Duodenal mucosa (tissue), 2 donors: ENCODE results near the gene FIZ1.

Experiments used
- H3K27ac ChIP-seq: one replicate; pipeline ENCODE4 v1.7.0; 2013; ENCODE audit warnings: low read depth, low read length
- H3K27me3 ChIP-seq, 2 donors: one replicate each; pipeline ENCODE4 v1.7.0; 2013; ENCODE audit warnings: low read length in 2 of 2, control low read depth in 1 of 2; ENCODE audit not compliant: insufficient read depth in 2 of 2, control insufficient read depth in 1 of 2
- H3K36me3 ChIP-seq, 2 donors: one replicate each; pipeline ENCODE4 v1.7.0; 2013; ENCODE audit warnings: low read length in 2 of 2, control low read depth in 1 of 2; ENCODE audit not compliant: insufficient read depth in 2 of 2, control insufficient read depth in 1 of 2
- H3K4me1 ChIP-seq, 2 donors: one replicate each; pipeline ENCODE4 v1.7.0; 2013; ENCODE audit warnings: low read length in 2 of 2, control low read depth in 1 of 2; ENCODE audit not compliant: insufficient read depth in 2 of 2, control insufficient read depth in 1 of 2
- H3K4me3 ChIP-seq, 2 donors: one replicate each; pipeline ENCODE4 v1.7.0; 2013; ENCODE audit warnings: low read length in 2 of 2, low read depth in 1 of 2
- H3K9ac ChIP-seq, 2 donors: one replicate each; pipeline ENCODE4 v1.7.0; 2013; ENCODE audit warnings: low read length in 2 of 2, low read depth in 1 of 2
- H3K9me3 ChIP-seq, 2 donors: one replicate each; pipeline ENCODE4 v1.7.0; 2013; ENCODE audit warnings: low read length in 2 of 2, control low read depth in 1 of 2; ENCODE audit not compliant: control insufficient read depth in 1 of 2

FIZ1 gene

GRCh38 chr19:55635856-55636440 lies 36.6 kb upstream of the FIZ1 start:
- no peaks in the 10 kb centered on the region for H3K9me3 ChIP-seq
- no peaks in the 10 kb centered on the region for H3K27me3 ChIP-seq
- peaks cover 14 to 37% of the 10 kb centered on the region in 2 donors for H3K4me1 ChIP-seq
- H3K27ac ChIP-seq = no peak overlapping the region
- H3K4me3 ChIP-seq = peak overlapping the region; percentile 92 to 94
- peak overlapping the region; percentile 90 to 99 for H3K9ac ChIP-seq
- H3K36me3 ChIP-seq = no peaks in the 10 kb centered on the region

DNA sequence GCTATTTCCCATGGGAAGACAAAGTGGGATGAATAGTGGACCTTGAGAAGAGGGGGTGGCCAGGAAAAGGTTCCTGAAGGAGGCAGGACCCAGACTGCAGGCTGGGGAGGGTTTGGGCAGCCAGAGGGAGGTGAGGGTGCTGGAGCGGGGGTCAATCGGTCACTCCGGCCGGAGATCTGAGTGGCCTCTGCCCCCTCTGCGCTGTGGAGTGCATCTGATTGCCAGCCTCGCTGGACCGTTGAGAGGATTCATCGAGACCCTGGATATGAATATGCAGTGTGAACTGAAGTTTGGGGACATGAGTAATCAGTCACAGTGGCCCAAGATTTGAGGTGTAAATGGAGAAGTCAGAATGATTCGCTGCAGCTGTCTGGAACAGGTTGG lies 36.0 kb upstream of the FIZ1 start:
- Histone ChIP-seq H3K9me3 (no peaks in the 10 kb centered on the region), H3K9ac (peak overlapping the region; percentile 90 to 99), H3K36me3 (no peaks in the 10 kb centered on the region), H3K27me3 (no peaks in the 10 kb centered on the region), H3K4me3 (peak overlapping the region; percentile 92 to 94), H3K27ac (peak overlapping the region; percentile 80), H3K4me1 (peaks cover 14 to 34% of the 10 kb centered on the region in 2 donors)

GRCh38 chr19:55633861-55634260 lies 34.5 kb upstream of the FIZ1 start:
- Histone ChIP-seq H3K4me3 (no peak overlapping the region), H3K27ac (no peak overlapping the region), H3K9ac (no peak overlapping the region), H3K4me1 (peaks cover 14 to 26% of the 10 kb centered on the region in 2 donors), H3K36me3 (no peaks in the 10 kb centered on the region), H3K9me3 (no peaks in the 10 kb centered on the region), H3K27me3 (no peaks in the 10 kb centered on the region)

GRCh38 chr19:55632463-55632834 lies 33.1 kb upstream of the FIZ1 start:
- H3K4me1 ChIP-seq = peaks cover 14 to 26% of the 10 kb centered on the region in 2 donors
- no peak overlapping the region for H3K9ac ChIP-seq
- H3K9me3 ChIP-seq = no peaks in the 10 kb centered on the region
- H3K27me3 ChIP-seq = no peaks in the 10 kb centered on the region
- no peaks in the 10 kb centered on the region for H3K36me3 ChIP-seq
- no peak overlapping the region for H3K4me3 ChIP-seq
- H3K27ac ChIP-seq = no peak overlapping the region

- Histone ChIP-seq H3K9me3 (no peaks in the 10 kb centered on the region), H3K27ac (peak overlapping the region; percentile 10), H3K36me3 (peaks cover 0 to under 1% of the 10 kb centered on the region in 2 donors), H3K27me3 (no peaks in the 10 kb centered on the region), H3K9ac (peak overlapping the region in 1 of 2 donors; percentile 47), H3K4me3 (no peak overlapping the region), H3K4me1 (peaks cover 14 to 19% of the 10 kb centered on the region in 2 donors)
Observed at GRCh38 chr19:55626350-55626749, 27.0 kb upstream of the FIZ1 start.

DNA sequence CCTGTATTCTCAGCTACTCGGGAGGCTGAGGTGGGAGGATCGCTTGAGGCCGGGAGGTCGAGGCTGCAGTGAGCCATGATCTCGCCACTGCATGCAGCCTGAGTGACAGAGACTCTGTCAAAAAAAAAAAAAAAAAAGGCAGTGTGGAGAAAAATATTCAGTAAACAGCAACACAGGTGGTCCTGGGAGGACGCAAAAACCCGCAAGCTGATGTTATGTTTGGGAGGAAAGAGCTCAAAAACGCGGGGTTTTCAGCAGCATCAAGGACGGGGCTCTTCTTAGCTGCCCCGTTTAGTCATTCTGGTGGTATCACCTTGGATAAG lies 25.6 kb upstream of the FIZ1 start:
- H3K4me3 ChIP-seq = peak overlapping the region; percentile 62 to 64
- H3K36me3 ChIP-seq = peaks cover 0 to 9% of the 10 kb centered on the region in 2 donors
- H3K9ac ChIP-seq = peak overlapping the region; percentile 59 to 69
- H3K4me1 ChIP-seq = peaks cover 14 to 19% of the 10 kb centered on the region in 2 donors
- H3K27ac ChIP-seq = no peak overlapping the region
- H3K9me3 ChIP-seq = no peaks in the 10 kb centered on the region
- H3K27me3 ChIP-seq = no peaks in the 10 kb centered on the region

- no peaks in the 10 kb centered on the region for H3K9me3 ChIP-seq
- H3K9ac ChIP-seq = peak within 1 kb of the TSS; percentile 59 to 69
- peak within 1 kb of the TSS; percentile 62 to 64 for H3K4me3 ChIP-seq
- H3K4me1 ChIP-seq = peaks cover 14 to 19% of the 10 kb centered on the region in 2 donors
- peaks cover 0 to 9% of the 10 kb centered on the region in 2 donors for H3K36me3 ChIP-seq
- H3K27ac ChIP-seq = peak within 1 kb of the TSS; percentile 99
- no peaks in the 10 kb centered on the region for H3K27me3 ChIP-seq
Observed at GRCh38 chr19:55624109-55625003, 25.0 kb upstream of the FIZ1 start, which contains the start of gene ZNF784. Gene ZNF784 (minus strand): TSS chr19:55624566. CDS start chr19:55624561, 5 bp downstream.

- Histone ChIP-seq H3K9ac (peak overlapping the region in 1 of 2 donors; percentile 59), H3K36me3 (peaks cover 0 to 9% of the 10 kb centered on the region in 2 donors), H3K4me3 (peak overlapping the region; percentile 10 to 52), H3K27ac (no peak overlapping the region), H3K27me3 (no peaks in the 10 kb centered on the region), H3K9me3 (no peaks in the 10 kb centered on the region), H3K4me1 (peaks cover 14 to 19% of the 10 kb centered on the region in 2 donors)
Observed at GRCh38 chr19:55623561-55623960, 24.2 kb upstream of the FIZ1 start.

- H3K4me1 ChIP-seq = peaks cover 14 to 19% of the 10 kb centered on the region in 2 donors
- no peak overlapping the region for H3K9ac ChIP-seq
- no peak overlapping the region for H3K27ac ChIP-seq
- no peaks in the 10 kb centered on the region for H3K9me3 ChIP-seq
- peaks cover 0 to 9% of the 10 kb centered on the region in 2 donors for H3K36me3 ChIP-seq
- no peak overlapping the region for H3K4me3 ChIP-seq
- H3K27me3 ChIP-seq = no peaks in the 10 kb centered on the region
Observed at GRCh38 chr19:55623130-55623529, 23.8 kb upstream of the FIZ1 start.

DNA sequence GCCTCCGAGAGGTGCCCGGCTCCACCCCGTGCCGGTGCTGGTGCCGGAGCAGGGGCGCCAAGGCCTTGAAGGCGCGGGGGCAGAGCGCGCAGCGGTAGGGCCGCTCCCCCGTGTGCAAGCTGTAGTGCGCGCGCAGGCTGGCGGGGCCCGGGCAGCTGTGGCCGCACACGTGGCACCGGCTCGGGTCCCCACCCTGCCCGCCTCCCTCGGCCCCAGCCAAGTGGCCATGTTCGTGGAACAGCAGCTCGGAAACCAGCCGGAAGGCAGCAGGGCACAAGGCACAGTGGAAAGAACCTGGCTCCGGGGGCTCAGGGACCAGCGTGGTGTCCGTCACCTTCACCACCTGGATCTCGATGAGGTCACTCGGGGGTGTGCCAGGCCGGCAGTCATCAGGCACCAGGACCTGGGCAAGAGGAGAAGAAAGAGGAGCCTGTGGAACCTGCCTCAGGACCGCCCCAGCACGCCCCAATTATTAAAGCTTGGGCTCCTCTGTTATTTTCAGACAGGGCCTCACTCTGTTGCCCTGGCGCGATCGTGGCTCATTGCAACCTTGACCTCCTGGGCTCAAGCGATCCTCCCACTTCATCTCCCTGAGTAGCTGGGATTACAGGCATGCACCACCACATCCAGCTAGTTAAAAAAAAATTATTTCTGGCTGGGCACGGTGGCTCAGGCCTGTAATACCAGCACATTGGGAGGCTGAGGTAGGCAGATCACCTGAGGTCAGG lies 23.1 kb upstream of the FIZ1 start:
- no peak overlapping the region for H3K9ac ChIP-seq
- no peak overlapping the region for H3K4me3 ChIP-seq
- H3K36me3 ChIP-seq = peaks cover 3 to 10% of the 10 kb centered on the region in 2 donors
- H3K9me3 ChIP-seq = no peaks in the 10 kb centered on the region
- H3K27ac ChIP-seq = no peak overlapping the region
- peaks cover 14 to 19% of the 10 kb centered on the region in 2 donors for H3K4me1 ChIP-seq
- H3K27me3 ChIP-seq = no peaks in the 10 kb centered on the region
